Endothelial cell of umbilical vein (primary cell): Measurements from ENCODE around the gene PCBP1. TPM values are rescaled to one million over a fixed set of nuclear protein-coding genes. Genes with fewer than 3 reads are reported as not detected.

Experiments used
- BruUV-seq: library from RNA; stranded (reverse); fragments of 400-500 nt; replicated peaks from 2 replicates; lab custom pipeline; 2021; lab: Mats Ljungman, UMichigan
- CTCF ChIA-PET: fragments of 300-600, 350-600 bp; sonication (Branson Sonifier 250); formaldehyde crosslinking; loops from one replicate; lab custom pipeline; 2021; ENCODE audit warnings: antibody characterized with exemption, inconsistent platforms; lab: Charles Lee
- POLR2A ChIA-PET: fragments of 300-600, 350-600 bp; sonication (Branson Sonifier 250); formaldehyde crosslinking; loops from one replicate; lab custom pipeline; 2021; ENCODE audit warnings: antibody characterized with exemption, inconsistent platforms; lab: Charles Lee
- DNase-seq: peaks from one replicate; pipeline ENCODE4 v3.0.0-alpha.2; 2011; ENCODE audit warnings: low read depth, low spot score
- FAIRE-seq: peaks from 2 replicates; lab custom pipeline; 2011; peaks lifted over from hg19 to GRCh38; lab: Jason Lieb, UNC
- H2AFZ ChIP-seq: 2 replicates; pipeline ENCODE4 v1.6.0; 2012; ENCODE audit warnings: low read depth, low read length, control low read depth, inconsistent platforms
- H3K27ac ChIP-seq: 2 replicates; pipeline ENCODE4 v1.5.1; 2011; ENCODE audit warnings: low read depth, mild to moderate bottlenecking, control low read depth, low read length, moderate library complexity; ENCODE audit not compliant: insufficient read depth
- H3K27me3 ChIP-seq, 2 experiments: 2 replicates each; pipeline versions ENCODE4 v1.6.0 to v1.6.1; 2011; ENCODE audit warnings: low read length in 2 of 2, mixed read lengths in 1 of 2; ENCODE audit not compliant: control insufficient read depth in 2 of 2, insufficient read depth in 2 of 2
- H3K36me3 ChIP-seq, 2 experiments: 2 replicates in 1 of 2; 3 replicates in 1 of 2; pipeline ENCODE4 v1.5.1; 2011; ENCODE audit warnings: low read length in 2 of 2, mild to moderate bottlenecking in 1 of 2, moderate library complexity in 1 of 2; ENCODE audit not compliant: control insufficient read depth in 2 of 2, insufficient read depth in 2 of 2; ENCODE audit errors: extremely low read depth in 1 of 2
- H3K4me1 ChIP-seq: 3 replicates; pipeline ENCODE4 v1.5.1; 2011; ENCODE audit warnings: mild to moderate bottlenecking, low read length; ENCODE audit not compliant: control insufficient read depth, insufficient read depth; ENCODE audit errors: extremely low read depth
- H3K4me2 ChIP-seq: 2 replicates; pipeline ENCODE4 v1.6.1; 2011; ENCODE audit warnings: low read length, control low read depth, mixed read lengths; ENCODE audit not compliant: insufficient read depth
- H3K4me3 ChIP-seq, 3 experiments: fragments of 200-600 bp in 1 of 3; sonication (generic), shearing (Covaris generic) in 1 of 3; replicated peaks in 1 of 3; 2 replicates each; pipeline ENCODE4 v1.5.1; 2011 to 2016; ENCODE audit warnings: control low read depth in 3 of 3, low read length in 3 of 3, mild to moderate bottlenecking in 2 of 3, inconsistent platforms in 1 of 3, low read depth in 1 of 3, moderate library complexity in 1 of 3; ENCODE audit not compliant: insufficient read depth in 1 of 3
- H3K79me2 ChIP-seq: 2 replicates; pipeline ENCODE4 v1.6.0; 2012; ENCODE audit warnings: low read length, inconsistent platforms; ENCODE audit not compliant: control insufficient read depth, insufficient read depth
- H3K9ac ChIP-seq: replicated peaks from 2 replicates; pipeline ENCODE3; 2011; ENCODE audit warnings: low read length, control low read depth; ENCODE audit not compliant: insufficient read depth; ENCODE audit errors: extremely low read depth
- H3K9me1 ChIP-seq: replicated peaks from 3 replicates; pipeline ENCODE4 v1.6.0; 2011; ENCODE audit warnings: mild to moderate bottlenecking, low read length; ENCODE audit not compliant: control insufficient read depth, insufficient read depth; ENCODE audit errors: extremely low read depth
- H3K9me3 ChIP-seq: replicated peaks from 2 replicates; pipeline ENCODE4 v1.5.1; 2012; ENCODE audit warnings: low read length, inconsistent platforms; ENCODE audit not compliant: control insufficient read depth, insufficient read depth
- H4K20me1 ChIP-seq: replicated peaks from 2 replicates; pipeline ENCODE3; 2011; ENCODE audit warnings: mild to moderate bottlenecking, low read length; ENCODE audit not compliant: control insufficient read depth, insufficient read depth; ENCODE audit errors: extremely low read depth
- EZH2 ChIP-seq: IDR thresholded peaks from 2 replicates; pipeline ENCODE4 v1.6.1; 2012; ENCODE audit warnings: borderline replicate concordance, low read depth, mild to moderate bottlenecking, moderate library complexity, low read length, inconsistent platforms; ENCODE audit not compliant: severe bottlenecking
- FOS ChIP-seq: IDR thresholded peaks from 2 replicates; pipeline ENCODE4 v1.6.1; 2011; ENCODE audit warnings: mild to moderate bottlenecking, low read length, moderate library complexity, borderline replicate concordance; ENCODE audit not compliant: insufficient read depth
- GATA2 ChIP-seq: IDR thresholded peaks from 2 replicates; pipeline ENCODE4 v1.7.0; 2011; ENCODE audit warnings: low read depth, mild to moderate bottlenecking, moderate library complexity, mixed read lengths, low read length; ENCODE audit not compliant: insufficient read length, insufficient read depth
- JUN ChIP-seq: IDR thresholded peaks from 2 replicates; pipeline ENCODE4 v1.6.1; 2011; ENCODE audit warnings: borderline replicate concordance, low read depth; ENCODE audit not compliant: insufficient read length, insufficient read depth
- MYC ChIP-seq: IDR thresholded peaks from one replicate; pipeline ENCODE4 v1.6.1; 2011; ENCODE audit warnings: mild to moderate bottlenecking, low read depth, low read length
- POLR2A ChIP-seq: IDR thresholded peaks from 2 replicates; pipeline ENCODE4 v1.6.1; 2012; ENCODE audit warnings: low read depth, mild to moderate bottlenecking, control low read depth, low read length
- POLR2AphosphoS5 ChIP-seq: IDR thresholded peaks from 2 replicates; pipeline ENCODE4 v1.6.1; 2012; ENCODE audit warnings: low read depth, mild to moderate bottlenecking, control low read depth, low read length, moderate library complexity; ENCODE audit not compliant: insufficient read depth
- dilution Hi-C: fragments of 300-500 bp; cut with MboI; formaldehyde crosslinking; loops from one replicate; pipeline ENCODE4 v1.15.0; 2019; ENCODE audit warnings: low sequenced_read_pairs; ENCODE audit not compliant: extremely low pct_ligation_motif_present
- intact Hi-C: fragments of 100-400 bp; cut with micrococcal nuclease; formaldehyde crosslinking; loops from one replicate; pipeline ENCODE4 v1.10.0; 2022
- polyA plus RNA-seq, 4 experiments: library from polyadenylated mRNA; depleted of rRNA in 3 of 4; stranded (reverse) in 3 of 4; unstranded in 1 of 4; fragments of >200 nt; gene quantifications; 2 replicates each; pipeline versions ENCODE4 v1.2.1 to v1.2.3, GENCODE V29; 2011 to 2012; ENCODE audit warnings: missing spikeins in 1 of 4
- total RNA-seq: library from RNA; stranded (reverse); gene quantifications from 2 replicates; pipeline ENCODE4 v1.2.3, GENCODE V29; 2021
- TF ChIP-seq, protein P1 (sequence below), 2 donors: IDR thresholded peaks; 1 replicate in 1 of 2; 2 replicates in 1 of 2; pipeline ENCODE4 v1.5.1; 2011; ENCODE audit warnings: low read length in 2 of 2, mild to moderate bottlenecking in 2 of 2, moderate library complexity in 2 of 2, control low read depth in 1 of 2, inconsistent platforms in 1 of 2, low read depth in 1 of 2; ENCODE audit not compliant: insufficient read depth in 1 of 2; ENCODE audit errors: extremely low read depth in 1 of 2
- TF ChIP-seq, protein P2 (sequence below): IDR thresholded peaks from 2 replicates; pipeline ENCODE4 v1.6.1; 2011; ENCODE audit not compliant: insufficient read depth, insufficient read length

PCBP1 gene
- total and polyA plus RNA-seq, 2 donors (not counting 3 experiments of a cell fraction or from before 2014, with no cell fraction given): 196 to 360 TPM

DNA sequence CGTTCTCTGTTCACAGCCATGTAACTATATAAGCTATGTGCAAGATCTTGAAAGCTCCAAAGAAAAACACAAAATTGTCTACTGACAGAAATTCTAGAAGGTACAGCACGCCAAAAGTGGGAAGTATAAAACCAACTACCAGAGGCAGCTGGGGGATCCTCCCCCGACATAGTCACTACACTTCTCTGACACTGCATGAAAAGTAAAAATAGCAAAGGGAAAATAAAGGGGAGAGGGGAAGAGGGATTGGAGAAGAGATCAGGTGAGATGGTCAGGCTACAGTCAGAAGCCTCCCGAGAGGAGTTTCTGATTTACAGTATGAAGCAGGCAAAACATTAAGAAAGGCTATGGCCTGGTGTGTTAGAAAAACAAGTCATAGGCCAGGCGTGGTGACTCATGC is 39.8 kb upstream of the PCBP1 start:
- no peak overlapping the region for H3K4me2 ChIP-seq
- H4K20me1 ChIP-seq: no peaks in the 10 kb centered on the region
- dilution Hi-C loops (no loop called here), intact Hi-C loops (no loop called here)
- no peak overlapping the region for H3K27ac ChIP-seq
- DNase-seq (no peak), FAIRE-seq (no peak)
- H2AFZ ChIP-seq: no peak overlapping the region
- no peak overlapping the region for H3K9ac ChIP-seq
- no peaks in the 10 kb centered on the region for H3K4me1 ChIP-seq
- no TSS peak for BruUV-seq
- no peaks in the 10 kb centered on the region for H3K9me1 ChIP-seq
- H3K27me3 ChIP-seq: no peaks in the 10 kb centered on the region
- ChIA-PET CTCF (no interaction called here), POLR2A (no interaction called here)
- TF ChIP-seq FOS: no peak
- TF ChIP-seq, protein P1, sequence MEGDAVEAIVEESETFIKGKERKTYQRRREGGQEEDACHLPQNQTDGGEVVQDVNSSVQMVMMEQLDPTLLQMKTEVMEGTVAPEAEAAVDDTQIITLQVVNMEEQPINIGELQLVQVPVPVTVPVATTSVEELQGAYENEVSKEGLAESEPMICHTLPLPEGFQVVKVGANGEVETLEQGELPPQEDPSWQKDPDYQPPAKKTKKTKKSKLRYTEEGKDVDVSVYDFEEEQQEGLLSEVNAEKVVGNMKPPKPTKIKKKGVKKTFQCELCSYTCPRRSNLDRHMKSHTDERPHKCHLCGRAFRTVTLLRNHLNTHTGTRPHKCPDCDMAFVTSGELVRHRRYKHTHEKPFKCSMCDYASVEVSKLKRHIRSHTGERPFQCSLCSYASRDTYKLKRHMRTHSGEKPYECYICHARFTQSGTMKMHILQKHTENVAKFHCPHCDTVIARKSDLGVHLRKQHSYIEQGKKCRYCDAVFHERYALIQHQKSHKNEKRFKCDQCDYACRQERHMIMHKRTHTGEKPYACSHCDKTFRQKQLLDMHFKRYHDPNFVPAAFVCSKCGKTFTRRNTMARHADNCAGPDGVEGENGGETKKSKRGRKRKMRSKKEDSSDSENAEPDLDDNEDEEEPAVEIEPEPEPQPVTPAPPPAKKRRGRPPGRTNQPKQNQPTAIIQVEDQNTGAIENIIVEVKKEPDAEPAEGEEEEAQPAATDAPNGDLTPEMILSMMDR (IDR thresholded peaks at IDR 0.05; ENCODE audit: extremely low read depth in 1 of 2, insufficient read depth in 1 of 2, low read depth in 1 of 2, low read length in 2 of 2): no peak
- no peak for TF ChIP-seq GATA2
- no peak for TF ChIP-seq MYC
- no peak for TF ChIP-seq POLR2A
- TF ChIP-seq EZH2: no peak
- no peak for TF ChIP-seq POLR2AphosphoS5
- TF ChIP-seq, protein P2, sequence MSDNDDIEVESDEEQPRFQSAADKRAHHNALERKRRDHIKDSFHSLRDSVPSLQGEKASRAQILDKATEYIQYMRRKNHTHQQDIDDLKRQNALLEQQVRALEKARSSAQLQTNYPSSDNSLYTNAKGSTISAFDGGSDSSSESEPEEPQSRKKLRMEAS: no peak
- TF ChIP-seq JUN: no peak
- no peaks in the 10 kb centered on the region for H3K9me3 ChIP-seq
- peaks cover 0 to 8% of the 10 kb centered on the region in 2 experiments for H3K36me3 ChIP-seq
- no peaks in the 10 kb centered on the region for H3K79me2 ChIP-seq
- H3K4me3 ChIP-seq: no peak overlapping the region
